ENCODE measurements around the gene ITPR1. TPM values are rescaled to one million over a fixed set of nuclear protein-coding genes. Genes with fewer than 3 reads are reported as not detected.

ITPR1 gene
- total and polyA plus RNA-seq, 10 of the 15 experiments (the other 5 are each of a cell fraction or from before 2014, with no cell fraction given): 12.2 to 239 (median 28.4) TPM

- TF ChIP-seq BCL3 (IDR thresholded peaks at IDR 0.05; ENCODE audit: borderline replicate concordance, insufficient read depth, low read depth, low read length, poor library complexity, severe bottlenecking): peak; percentile 85
- TF ChIP-seq RUNX3 (IDR thresholded peaks at IDR 0.05; ENCODE audit: low read length): peak; percentile 97
- no peak for TF ChIP-seq E2F8 (IDR thresholded peaks at IDR 0.05; ENCODE audit: low read depth, partially characterized antibody)
- TF ChIP-seq EP300 (IDR thresholded peaks at IDR 0.05; ENCODE audit: borderline replicate concordance in 1 of 2, control insufficient read depth in 1 of 2, low read depth in 2 of 2, low read length in 2 of 2): peak; percentile 51 to 71; a peak in 3 of 4 replicates
- TF ChIP-seq NBN (IDR thresholded peaks at IDR 0.05): peak; percentile 66
- TF ChIP-seq RELA (IDR thresholded peaks at IDR 0.05; ENCODE audit: borderline replicate concordance, partially characterized antibody): peak; percentile 75
- TF ChIP-seq IKZF1 (conservative IDR thresholded peaks at IDR 0.05): peak; percentile 86
- peak; percentile 94 for TF ChIP-seq NFIC (IDR thresholded peaks at IDR 0.05; ENCODE audit: low read depth, low read length)
- TF ChIP-seq EZH2 (IDR thresholded peaks at IDR 0.05; ENCODE audit: borderline replicate concordance, control insufficient read depth, low read depth, low read length): no peak
- peak; percentile 64; the same call in 1 of the 2 replicates for TF ChIP-seq ZBED1 (IDR thresholded peaks at IDR 0.05; ENCODE audit: borderline replicate concordance)
- TF ChIP-seq CREM (IDR thresholded peaks at IDR 0.05; ENCODE audit: low read depth): peak; percentile 70; the same call in 1 of the 2 replicates
- TF ChIP-seq STAT3 (IDR thresholded peaks at IDR 0.05; ENCODE audit: low read depth, low read length): no peak; the same call in 1 of the 2 replicates
- TF ChIP-seq ZBTB4 (CRISPR knock-in tag; IDR thresholded peaks at IDR 0.05): no peak
- TF ChIP-seq KLF5 (IDR thresholded peaks at IDR 0.05; ENCODE audit: partially characterized antibody): peak; percentile 30
- peak; percentile 93 for TF ChIP-seq RELB (IDR thresholded peaks at IDR 0.05; ENCODE audit: low read depth)
- peak; percentile 71 for TF ChIP-seq CREB1 (IDR thresholded peaks at IDR 0.05; ENCODE audit: low read depth)
Measured at GRCh38 chr3:4888913-4889846, 396.0 kb downstream of the ITPR1 start (continued).

Measured in GM12878 (cell line).